ENCODE measurements around the gene SPPL2C.
"Not testable (repeated sequence)": the region's sequence is repeated elsewhere in the genome, so short reads cannot be mapped to it uniquely, and the experiment has no call there.

Gene SPPL2C

GRCh38 chr17:45849536-45849990 lies 4.9 kb downstream of the SPPL2C start:
- DNase-seq (ENCODE audit: low spot score): no peak

- DNase-seq (ENCODE audit: low spot score): no peak
Measured at GRCh38 chr17:45850011-45850410, 5.3 kb downstream of the SPPL2C start.

GRCh38 chr17:45850468-45850867 lies 5.8 kb downstream of the SPPL2C start:
- no peak for DNase-seq (ENCODE audit: low spot score)

GRCh38 chr17:45851022-45851421 lies 6.3 kb downstream of the SPPL2C start:
- no peak for DNase-seq (ENCODE audit: low spot score)

GRCh38 chr17:45851464-45851863 lies 6.8 kb downstream of the SPPL2C start:
- no peak for DNase-seq (ENCODE audit: low spot score)

- no peak for DNase-seq (ENCODE audit: low spot score)
Measured at GRCh38 chr17:45851873-45852272, 7.2 kb downstream of the SPPL2C start.

- peak; percentile 64 for DNase-seq (ENCODE audit: low spot score)
Measured at GRCh38 chr17:45852535-45853297, 8.0 kb downstream of the SPPL2C start.

- no peak for DNase-seq (ENCODE audit: low spot score)
Measured at GRCh38 chr17:45854209-45854608, 9.5 kb downstream of the SPPL2C start.

- DNase-seq (ENCODE audit: low spot score): no peak
Measured at GRCh38 chr17:45855691-45856336, 11.1 kb downstream of the SPPL2C start.

- no peak for DNase-seq (ENCODE audit: low spot score)
Measured at GRCh38 chr17:45857977-45858708, 13.5 kb downstream of the SPPL2C start.

GRCh38 chr17:45861165-45861564 lies 16.5 kb downstream of the SPPL2C start:
- peak; percentile 70 for DNase-seq (ENCODE audit: low spot score)

- not testable (repeated sequence) for DNase-seq (ENCODE audit: low spot score)
Measured at GRCh38 chr17:45862127-45862526, 17.4 kb downstream of the SPPL2C start.

- no peak for DNase-seq (ENCODE audit: low spot score)
Measured at GRCh38 chr17:45863857-45864654, 19.4 kb downstream of the SPPL2C start.

GRCh38 chr17:45867171-45867570 lies 22.5 kb downstream of the SPPL2C start:
- DNase-seq (ENCODE audit: low spot score): no peak

GRCh38 chr17:45867702-45868101 lies 23.0 kb downstream of the SPPL2C start:
- peak; percentile 40 for DNase-seq (ENCODE audit: low spot score)

GRCh38 chr17:45868276-45868675 lies 23.6 kb downstream of the SPPL2C start:
- no peak for DNase-seq (ENCODE audit: low spot score)

GRCh38 chr17:45869676-45870341 lies 25.1 kb downstream of the SPPL2C start:
- no peak for DNase-seq (ENCODE audit: low spot score)

GRCh38 chr17:45870342-45870974 lies 25.8 kb downstream of the SPPL2C start:
- no peak for DNase-seq (ENCODE audit: low spot score)

- DNase-seq (ENCODE audit: low spot score): no peak
Measured at GRCh38 chr17:45871718-45872117, 27.0 kb downstream of the SPPL2C start.

GRCh38 chr17:45873728-45874127 lies 29.0 kb downstream of the SPPL2C start:
- DNase-seq (ENCODE audit: low spot score): no peak

- no peak for DNase-seq (ENCODE audit: low spot score)
Measured at GRCh38 chr17:45874151-45874550, 29.5 kb downstream of the SPPL2C start.
